Measurements from ENCODE around the gene CCDC148.

The CCDC148 gene

DNA sequence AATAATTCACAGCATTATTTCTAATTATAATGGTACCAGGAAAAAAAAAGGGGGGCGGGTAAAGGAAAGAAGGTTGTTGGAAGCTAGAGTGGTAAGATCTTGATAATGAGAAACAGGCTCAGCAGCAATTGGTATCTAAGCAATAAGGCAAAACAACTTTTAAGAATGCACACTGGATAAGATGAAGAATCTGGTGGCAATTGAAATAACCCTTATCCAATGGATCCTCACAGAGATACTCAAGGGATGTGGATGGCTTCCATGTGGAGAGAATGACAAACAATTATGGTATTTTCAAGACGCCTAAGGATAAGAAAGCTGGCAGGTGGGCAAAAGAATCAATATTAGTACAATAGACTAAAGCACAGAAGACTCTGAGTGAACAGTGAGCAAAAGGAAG, 201.3 kb downstream of the CCDC148 start:
- TF ChIP-seq, protein P1, sequence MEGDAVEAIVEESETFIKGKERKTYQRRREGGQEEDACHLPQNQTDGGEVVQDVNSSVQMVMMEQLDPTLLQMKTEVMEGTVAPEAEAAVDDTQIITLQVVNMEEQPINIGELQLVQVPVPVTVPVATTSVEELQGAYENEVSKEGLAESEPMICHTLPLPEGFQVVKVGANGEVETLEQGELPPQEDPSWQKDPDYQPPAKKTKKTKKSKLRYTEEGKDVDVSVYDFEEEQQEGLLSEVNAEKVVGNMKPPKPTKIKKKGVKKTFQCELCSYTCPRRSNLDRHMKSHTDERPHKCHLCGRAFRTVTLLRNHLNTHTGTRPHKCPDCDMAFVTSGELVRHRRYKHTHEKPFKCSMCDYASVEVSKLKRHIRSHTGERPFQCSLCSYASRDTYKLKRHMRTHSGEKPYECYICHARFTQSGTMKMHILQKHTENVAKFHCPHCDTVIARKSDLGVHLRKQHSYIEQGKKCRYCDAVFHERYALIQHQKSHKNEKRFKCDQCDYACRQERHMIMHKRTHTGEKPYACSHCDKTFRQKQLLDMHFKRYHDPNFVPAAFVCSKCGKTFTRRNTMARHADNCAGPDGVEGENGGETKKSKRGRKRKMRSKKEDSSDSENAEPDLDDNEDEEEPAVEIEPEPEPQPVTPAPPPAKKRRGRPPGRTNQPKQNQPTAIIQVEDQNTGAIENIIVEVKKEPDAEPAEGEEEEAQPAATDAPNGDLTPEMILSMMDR (IDR thresholded peaks at IDR 0.05; ENCODE audit: extremely low read depth, insufficient read depth, missing control alignments), result no peak
- no peak for DNase-seq (ENCODE audit: low spot score)
- in situ Hi-C loops (cut with MboI; ENCODE audit: low pct_unique_long_range_greater_than_20kb, low sequenced_read_pairs, unreplicated experiment), result no loop called here

DNA sequence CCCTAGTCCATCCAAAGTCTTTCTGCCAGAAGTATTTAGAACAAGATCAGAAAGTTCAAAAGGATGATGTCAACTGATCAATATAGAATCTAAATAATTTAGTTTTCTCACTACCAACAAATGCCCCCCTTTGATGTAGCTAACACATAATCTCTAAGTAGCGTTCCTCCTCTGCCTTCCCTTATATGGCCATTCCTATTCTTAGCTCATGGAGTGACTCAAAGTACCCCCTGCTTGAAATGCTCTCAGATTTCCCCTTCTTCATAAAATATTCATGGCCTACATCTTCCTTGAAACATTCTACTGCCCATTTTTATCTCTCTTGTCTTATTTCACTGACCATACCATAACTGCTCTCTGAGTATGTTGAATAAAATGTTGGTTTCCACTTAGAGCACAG, 203.4 kb downstream of the CCDC148 start:
- no peak for DNase-seq (ENCODE audit: low spot score)
- TF ChIP-seq, protein P1 (IDR thresholded peaks at IDR 0.05; ENCODE audit: extremely low read depth, insufficient read depth, missing control alignments), result no peak
- in situ Hi-C loops (cut with MboI; ENCODE audit: low pct_unique_long_range_greater_than_20kb, low sequenced_read_pairs, unreplicated experiment), result no loop called here

DNA sequence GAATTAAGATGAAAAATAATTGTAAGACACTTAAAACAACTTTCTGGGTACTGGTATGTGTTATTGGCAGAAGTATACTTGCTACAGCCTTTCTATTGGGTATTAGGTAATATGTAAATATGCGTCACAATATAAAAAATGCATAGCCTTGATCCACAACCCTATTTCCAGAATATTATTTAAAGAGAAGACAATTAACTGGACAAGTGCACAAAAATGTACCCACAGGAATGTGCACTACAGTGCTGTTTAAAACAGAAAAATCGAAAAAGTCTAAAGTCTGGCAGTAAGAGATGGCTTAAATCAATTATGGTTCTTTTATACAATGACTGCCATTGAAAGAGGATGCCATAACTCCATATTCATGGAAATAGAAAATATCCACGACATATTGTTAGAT, 205.2 kb downstream of the CCDC148 start:
- DNase-seq (ENCODE audit: low spot score), result no peak
- in situ Hi-C loops (cut with MboI; ENCODE audit: low pct_unique_long_range_greater_than_20kb, low sequenced_read_pairs, unreplicated experiment), result no loop called here
- TF ChIP-seq, protein P1 (IDR thresholded peaks at IDR 0.05; ENCODE audit: extremely low read depth, insufficient read depth, missing control alignments), result no peak

DNA sequence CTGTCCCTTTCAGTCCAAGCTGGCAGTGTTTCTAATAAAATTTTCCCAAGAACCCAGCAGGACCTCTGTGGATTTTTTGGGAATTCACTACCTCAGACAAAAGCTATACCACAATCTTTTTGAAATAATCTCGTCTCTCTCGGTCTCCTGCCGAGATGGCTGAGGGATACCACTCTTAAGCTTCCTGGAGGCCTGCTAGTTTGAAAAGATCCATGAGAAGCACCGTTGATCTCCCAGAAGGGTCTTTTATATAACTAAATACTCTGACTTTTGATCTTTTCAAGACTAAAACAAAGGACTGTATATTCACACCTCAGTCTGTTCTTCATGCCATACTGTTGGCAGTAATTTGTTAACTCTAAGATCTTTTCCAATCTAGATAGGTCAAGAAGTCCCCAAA, 213.2 kb downstream of the CCDC148 start:
- TF ChIP-seq, protein P1 (IDR thresholded peaks at IDR 0.05; ENCODE audit: extremely low read depth, insufficient read depth, missing control alignments), result no peak
- in situ Hi-C loops (cut with MboI; ENCODE audit: low pct_unique_long_range_greater_than_20kb, low sequenced_read_pairs, unreplicated experiment), result no loop called here
- DNase-seq (ENCODE audit: low spot score), result no peak

DNA sequence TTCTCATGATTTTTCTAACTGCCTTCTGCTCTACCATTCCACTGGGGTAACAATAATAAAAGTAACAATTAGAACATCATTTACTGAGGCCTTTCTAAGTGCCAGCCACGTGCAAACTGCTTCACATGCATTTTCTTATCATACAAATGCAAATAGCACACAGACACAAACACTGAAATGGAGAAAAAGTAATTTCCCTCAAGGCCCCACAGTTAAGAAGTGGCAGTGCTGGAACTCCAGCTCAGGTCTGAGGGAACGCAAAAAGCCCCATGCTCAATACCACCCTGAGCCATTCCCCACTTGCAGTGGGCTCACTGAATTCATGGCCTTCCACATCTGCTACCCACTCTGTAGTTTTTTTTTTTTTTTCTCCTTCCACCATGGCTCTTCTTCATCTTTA, 214.3 kb downstream of the CCDC148 start:
- in situ Hi-C loops (cut with MboI; ENCODE audit: low pct_unique_long_range_greater_than_20kb, low sequenced_read_pairs, unreplicated experiment), result no loop called here
- TF ChIP-seq, protein P1 (IDR thresholded peaks at IDR 0.05; ENCODE audit: extremely low read depth, insufficient read depth, missing control alignments), result no peak
- DNase-seq (ENCODE audit: low spot score), result no peak

DNA sequence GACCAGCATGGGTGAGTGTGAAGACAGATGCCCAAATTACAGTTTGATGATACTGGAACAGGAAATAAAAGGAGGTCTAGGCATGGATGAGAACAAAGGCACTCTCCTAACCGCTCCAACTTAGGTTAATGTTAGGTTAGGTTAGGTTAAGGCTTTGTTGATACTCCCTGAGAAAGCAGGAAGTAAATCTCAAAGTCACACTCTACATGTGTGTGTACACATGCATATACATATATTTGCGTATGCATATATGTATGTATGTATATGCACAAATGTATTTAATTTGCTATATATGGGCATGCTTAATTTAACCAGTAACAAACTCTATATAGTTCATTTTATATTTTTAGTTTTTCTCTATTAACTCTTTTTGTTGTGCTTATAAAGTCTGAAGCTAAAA, 215.6 kb downstream of the CCDC148 start:
- TF ChIP-seq, protein P1 (IDR thresholded peaks at IDR 0.05; ENCODE audit: extremely low read depth, insufficient read depth, missing control alignments), result no peak
- in situ Hi-C loops (cut with MboI; ENCODE audit: low pct_unique_long_range_greater_than_20kb, low sequenced_read_pairs, unreplicated experiment), result no loop called here
- DNase-seq (ENCODE audit: low spot score), result no peak

DNA sequence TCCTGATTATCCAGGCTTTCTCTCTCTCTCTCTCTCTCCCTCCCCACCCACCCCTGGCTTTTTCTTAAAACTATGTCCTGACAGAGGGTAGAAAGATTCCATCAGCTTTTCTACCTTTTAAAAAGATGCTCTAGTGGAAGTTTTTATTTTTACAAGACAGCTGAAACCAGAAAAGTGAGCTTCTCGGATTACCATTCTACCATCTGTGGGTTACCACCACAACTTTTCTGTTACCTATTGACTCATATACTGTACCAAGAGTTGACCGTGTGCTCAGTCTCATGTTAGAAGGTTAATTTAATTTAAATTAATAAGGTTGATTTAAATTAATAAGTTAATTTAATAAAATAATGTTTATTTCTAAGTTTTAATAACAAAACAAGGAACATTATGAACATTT, 217.3 kb downstream of the CCDC148 start:
- TF ChIP-seq, protein P1 (IDR thresholded peaks at IDR 0.05; ENCODE audit: extremely low read depth, insufficient read depth, missing control alignments), result no peak
- DNase-seq (ENCODE audit: low spot score), result no peak
- in situ Hi-C loops (cut with MboI; ENCODE audit: low pct_unique_long_range_greater_than_20kb, low sequenced_read_pairs, unreplicated experiment), result no loop called here

All from GM13977 (cell line).